ENCODE measurements around the gene MARK4.

GRCh38 chr19:45294291-45295029 is 43.4 kb downstream of the MARK4 start:
- no peak for TF ChIP-seq CTCF (conservative IDR thresholded peaks at IDR 0.05; ENCODE audit: low read depth, low read length)
- TF ChIP-seq EZH2 (IDR thresholded peaks at IDR 0.05; ENCODE audit: borderline replicate concordance, low read depth, low read length, poor library complexity, severe bottlenecking), result no peak
